HEK293 (cell line): Measurements from ENCODE around the gene UFSP2.

ENCODE experiments used
- CTCF ChIA-PET: fragments of 350-600 bp; formaldehyde crosslinking; extraction: SDS; loops from one replicate; lab custom pipeline; 2021; ENCODE audit warnings: antibody characterized with exemption; lab: Yijun Ruan, JAX
- POLR2A ChIA-PET: fragments of 300-600 bp; formaldehyde crosslinking; extraction: SDS; loops from one replicate; lab custom pipeline; 2020; ENCODE audit warnings: antibody characterized with exemption, inconsistent platforms; lab: Yijun Ruan, JAX
- H3K27ac ChIP-seq: fragments of 200-500 bp; sonication (Bioruptor generic); 2 replicates; pipeline ENCODE4 v1.5.1; 2014; ENCODE audit warnings: low read depth, low read length, control low read depth, inconsistent platforms; ENCODE audit errors: extremely low read depth
- H3K36me3 ChIP-seq, 2 experiments: fragments of 200-500 bp in 1 of 2; sonication (Bioruptor generic) in 1 of 2; 1 replicate in 1 of 2; 2 replicates in 1 of 2; pipeline ENCODE4 v1.5.1; 2014 to 2017; ENCODE audit warnings: inconsistent platforms in 2 of 2, low read length in 2 of 2; ENCODE audit not compliant: control insufficient read depth in 2 of 2, insufficient read depth in 1 of 2
- H3K4me1 ChIP-seq: fragments of 200-500 bp; sonication (Bioruptor generic); 2 replicates; pipeline ENCODE4 v1.5.1; 2014; ENCODE audit warnings: mild to moderate bottlenecking, low read length, inconsistent platforms; ENCODE audit not compliant: control insufficient read depth, insufficient read depth
- H3K4me3 ChIP-seq: 2 replicates; pipeline ENCODE4 v1.5.1; 2011; ENCODE audit warnings: low read depth, mild to moderate bottlenecking, control low read depth, low read length, moderate library complexity
- H3K9me3 ChIP-seq: fragments of 200-500 bp; sonication (Bioruptor generic); 2 replicates; pipeline ENCODE4 v1.5.1; 2014; ENCODE audit warnings: low read depth, low read length, inconsistent platforms; ENCODE audit not compliant: control insufficient read depth, insufficient read depth
- FEZF1 ChIP-seq: fragments of 450-650 bp; formaldehyde crosslinking; IDR thresholded peaks from 2 replicates; pipeline ENCODE4 v1.5.1; 2016; ENCODE audit warnings: missing biosample characterization, missing genetic modification characterization
- GLIS2 ChIP-seq: fragments of 450-650 bp; formaldehyde crosslinking; IDR thresholded peaks from 2 replicates; pipeline ENCODE4 v1.5.1; 2016; ENCODE audit warnings: missing biosample characterization, missing genetic modification characterization
- PATZ1 ChIP-seq: fragments of 450-650 bp; formaldehyde crosslinking; IDR thresholded peaks from 2 replicates; pipeline ENCODE4 v1.5.1; 2016; ENCODE audit warnings: missing biosample characterization, missing genetic modification characterization
- PRDM2 ChIP-seq: fragments of 450-650 bp; formaldehyde crosslinking; IDR thresholded peaks from 2 replicates; pipeline ENCODE4 v1.5.1; 2016; ENCODE audit warnings: missing biosample characterization, missing genetic modification characterization, borderline replicate concordance
- SETDB1 ChIP-seq: IDR thresholded peaks from one replicate; pipeline ENCODE4 v1.6.1; 2017; ENCODE audit warnings: mild to moderate bottlenecking, low read length, moderate library complexity, mixed read lengths; ENCODE audit not compliant: insufficient read length
- TRIM28 ChIP-seq: IDR thresholded peaks from 2 replicates; pipeline ENCODE4 v1.6.1; 2011; ENCODE audit warnings: low read length, control low read depth, borderline replicate concordance
- ZBTB1 ChIP-seq: fragments of 450-650 bp; formaldehyde crosslinking; IDR thresholded peaks from 2 replicates; pipeline ENCODE4 v1.5.1; 2016; ENCODE audit warnings: missing biosample characterization, missing genetic modification characterization
- ZBTB11 ChIP-seq: fragments of 450-650 bp; formaldehyde crosslinking; conservative IDR thresholded peaks from 2 replicates; pipeline ENCODE4 v1.5.1; 2016; ENCODE audit warnings: low read depth, missing biosample characterization, missing genetic modification characterization
- ZEB2 ChIP-seq: fragments of 450-650 bp; formaldehyde crosslinking; IDR thresholded peaks from 2 replicates; pipeline ENCODE4 v1.5.1; 2016; ENCODE audit warnings: missing biosample characterization, missing genetic modification characterization
- ZFP41 ChIP-seq: fragments of 450-650 bp; formaldehyde crosslinking; IDR thresholded peaks from 2 replicates; pipeline ENCODE4 v1.5.1; 2016; ENCODE audit warnings: missing biosample characterization, missing genetic modification characterization, borderline replicate concordance
- ZNF157 ChIP-seq: fragments of 450-650 bp; formaldehyde crosslinking; IDR thresholded peaks from 2 replicates; pipeline ENCODE4 v1.5.1; 2016; ENCODE audit warnings: missing biosample characterization, missing genetic modification characterization
- ZNF174 ChIP-seq: fragments of 450-650 bp; formaldehyde crosslinking; IDR thresholded peaks from 2 replicates; pipeline ENCODE4 v1.5.0; 2017; ENCODE audit warnings: missing biosample characterization, mild to moderate bottlenecking, missing genetic modification characterization
- ZNF23 ChIP-seq: fragments of 450-650 bp; formaldehyde crosslinking; IDR thresholded peaks from 2 replicates; pipeline ENCODE4 v1.5.1; 2016; ENCODE audit warnings: missing biosample characterization, missing genetic modification characterization, borderline replicate concordance
- ZNF26 ChIP-seq: fragments of 450-650 bp; formaldehyde crosslinking; IDR thresholded peaks from 2 replicates; pipeline ENCODE4 v1.5.1; 2016; ENCODE audit warnings: missing biosample characterization, missing genetic modification characterization
- ZNF335 ChIP-seq: fragments of 450-650 bp; formaldehyde crosslinking; conservative IDR thresholded peaks from 2 replicates; pipeline ENCODE4 v1.5.1; 2016; ENCODE audit warnings: missing biosample characterization, missing genetic modification characterization
- ZNF416 ChIP-seq: fragments of 450-650 bp; formaldehyde crosslinking; IDR thresholded peaks from 2 replicates; pipeline ENCODE4 v1.5.1; 2016; ENCODE audit warnings: missing biosample characterization, missing genetic modification characterization
- ZNF548 ChIP-seq: fragments of 450-650 bp; formaldehyde crosslinking; IDR thresholded peaks from 2 replicates; pipeline ENCODE4 v1.5.1; 2016; ENCODE audit warnings: missing biosample characterization, missing genetic modification characterization
- ZNF555 ChIP-seq: fragments of 450-650 bp; formaldehyde crosslinking; conservative IDR thresholded peaks from 2 replicates; pipeline ENCODE4 v1.5.1; 2017; ENCODE audit warnings: missing biosample characterization, mild to moderate bottlenecking, missing genetic modification characterization, inconsistent platforms
- ZNF600 ChIP-seq: fragments of 450-650 bp; formaldehyde crosslinking; IDR thresholded peaks from 2 replicates; pipeline ENCODE4 v1.5.1; 2016; ENCODE audit warnings: missing biosample characterization, missing genetic modification characterization
- ZNF843 ChIP-seq: fragments of 450-650 bp; formaldehyde crosslinking; IDR thresholded peaks from 2 replicates; pipeline ENCODE4 v1.5.1; 2016; ENCODE audit warnings: missing biosample characterization, missing genetic modification characterization
- ZSCAN4 ChIP-seq: fragments of 450-650 bp; formaldehyde crosslinking; IDR thresholded peaks from 2 replicates; pipeline ENCODE4 v1.5.1; 2017; ENCODE audit warnings: missing biosample characterization, missing genetic modification characterization

UFSP2 gene

GRCh38 chr4:185469580-185470154 is 43.9 kb upstream of the UFSP2 start:
- no peaks in the 10 kb centered on the region for H3K9me3 ChIP-seq
- H3K36me3 ChIP-seq = no peaks in the 10 kb centered on the region
- no peak for TF ChIP-seq ZNF600 (tag by site-specific recombination)
- H3K27ac ChIP-seq = no peak overlapping the region
- H3K4me1 ChIP-seq = 0 out of 2 replicates have a peak, but pooled peaks cover 3% of the 10 kb centered on the region
- H3K4me3 ChIP-seq = no peak overlapping the region
- ChIA-PET POLR2A (no interaction called here), CTCF (no interaction called here)

GRCh38 chr4:185468999-185469398 is 43.2 kb upstream of the UFSP2 start:
- POLR2A ChIA-PET = no interaction called here

More at GRCh38 chr4:185468999-185469398, 43.2 kb upstream of the UFSP2 start:
- Histone ChIP-seq H3K4me1 (0 out of 2 replicates have a peak, but pooled peaks cover 3% of the 10 kb centered on the region), H3K9me3 (no peaks in the 10 kb centered on the region), H3K27ac (no peak overlapping the region), H3K36me3 (no peaks in the 10 kb centered on the region), H3K4me3 (no peak overlapping the region)
- TF ChIP-seq ZNF26 (tag by site-specific recombination) (no peak), ZSCAN4 (tag by site-specific recombination) (no peak), GLIS2 (no peak), ZBTB1 (tag by site-specific recombination) (no peak), PATZ1 (tag by site-specific recombination) (no peak), ZNF555 (tag by site-specific recombination) (no peak), ZBTB11 (tag by site-specific recombination) (no peak), ZNF23 (tag by site-specific recombination) (no peak), ZEB2 (no peak), TRIM28 (no peak), FEZF1 (no peak), PRDM2 (no peak), ZNF548 (no peak), ZNF157 (tag by site-specific recombination) (no peak), ZNF174 (tag by site-specific recombination) (no peak), ZNF335 (tag by site-specific recombination) (no peak), SETDB1 (no peak), ZNF843 (tag by site-specific recombination) (no peak), ZNF416 (no peak), ZFP41 (tag by site-specific recombination) (no peak)
- CTCF ChIA-PET = no interaction called here
